ENCODE measurements around the gene C1QTNF12. TPM values are rescaled to one million over a fixed set of nuclear protein-coding genes. Genes with fewer than 3 reads are reported as not detected.

C1QTNF12 gene
- polyA plus RNA-seq, 1 of the 3 experiments (the other 2 are of a cell fraction), result 0.59 TPM

GRCh38 chr1:1259119-1259488 is 12.6 kb upstream of the C1QTNF12 start:
- ChIA-PET POLR2A (no interaction called here), CTCF (no interaction called here)
- no peaks in the 10 kb centered on the region for H3F3A ChIP-seq (replicated peaks; ENCODE audit: insufficient read depth)
- no peaks in the 10 kb centered on the region for H3K9me3 ChIP-seq
- H4K20me1 ChIP-seq (ENCODE audit: insufficient read depth), result peaks cover 28% of the 10 kb centered on the region
- no peak overlapping the region for H3K4me3 ChIP-seq (ENCODE audit: low read depth in 2 of 2, low read length in 1 of 2)
- H2AFZ ChIP-seq (ENCODE audit: low read depth), result no peak overlapping the region
- no peaks in the 10 kb centered on the region for H3K4me1 ChIP-seq (ENCODE audit: control insufficient read depth in 1 of 2, insufficient read depth in 2 of 2, low read depth in 1 of 2, low read length in 1 of 2)
- no peak overlapping the region for H3K9ac ChIP-seq
- H3K4me2 ChIP-seq, result no peak overlapping the region
- H3K36me3 ChIP-seq (replicated peaks in 1 of 2; ENCODE audit: control insufficient read depth in 1 of 2, insufficient read depth in 2 of 2, low read length in 1 of 2), result peaks cover 15 to 73% of the 10 kb centered on the region in 2 experiments
- no peak for DNase-seq
- no peaks in the 10 kb centered on the region for H3K27me3 ChIP-seq (ENCODE audit: insufficient read depth)
- no peak overlapping the region for H3K27ac ChIP-seq (ENCODE audit: low read depth in 2 of 2, low read length in 1 of 2)
- peaks cover 37% of the 10 kb centered on the region for H3K79me2 ChIP-seq (ENCODE audit: insufficient read depth)
- WGBS (ENCODE audit: low lambda C conversion rate), result 96% methylated on average over 19 of the region's 22 CpGs
- no peaks in the 10 kb centered on the region for H3K9me2 ChIP-seq
- TF ChIP-seq, protein P1, sequence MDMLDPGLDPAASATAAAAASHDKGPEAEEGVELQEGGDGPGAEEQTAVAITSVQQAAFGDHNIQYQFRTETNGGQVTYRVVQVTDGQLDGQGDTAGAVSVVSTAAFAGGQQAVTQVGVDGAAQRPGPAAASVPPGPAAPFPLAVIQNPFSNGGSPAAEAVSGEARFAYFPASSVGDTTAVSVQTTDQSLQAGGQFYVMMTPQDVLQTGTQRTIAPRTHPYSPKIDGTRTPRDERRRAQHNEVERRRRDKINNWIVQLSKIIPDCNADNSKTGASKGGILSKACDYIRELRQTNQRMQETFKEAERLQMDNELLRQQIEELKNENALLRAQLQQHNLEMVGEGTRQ (IDR thresholded peaks at IDR 0.05; ENCODE audit: borderline replicate concordance, low read depth, low read length), result no peak
- TF ChIP-seq EP300 (IDR thresholded peaks at IDR 0.05; ENCODE audit: borderline replicate concordance in 1 of 2, low read depth in 1 of 2, low read length in 1 of 2) (no peak), NRF1 (IDR thresholded peaks at IDR 0.05; ENCODE audit: low read depth, low read length) (no peak), SIN3A (IDR thresholded peaks at IDR 0.05; ENCODE audit: borderline replicate concordance, low read depth, low read length) (no peak), EZH2phosphoT487 (IDR thresholded peaks at IDR 0.05; ENCODE audit: borderline replicate concordance, low read depth) (no peak), FOXJ3 (CRISPR knock-in tag; IDR thresholded peaks at IDR 0.05) (no peak), FOXM1 (IDR thresholded peaks at IDR 0.05; ENCODE audit: low read depth) (no peak)

- H3K27ac ChIP-seq (ENCODE audit: low read depth in 2 of 2, low read length in 1 of 2), result no peak overlapping the region
- POLR2A ChIA-PET, result no interaction called here
Observed at GRCh38 chr1:1256956-1257871, 10.7 kb upstream of the C1QTNF12 start.

More at GRCh38 chr1:1256956-1257871, 10.7 kb upstream of the C1QTNF12 start:
- no peak overlapping the region for H3K9ac ChIP-seq
- TF ChIP-seq POLR2AphosphoS5 (IDR thresholded peaks at IDR 0.05; ENCODE audit: low read depth, low read length) (no peak), EZH2phosphoT487 (IDR thresholded peaks at IDR 0.05; ENCODE audit: borderline replicate concordance, low read depth) (no peak), YY1 (IDR thresholded peaks at IDR 0.05; ENCODE audit: low read depth) (no peak), EP300 (IDR thresholded peaks at IDR 0.05; ENCODE audit: borderline replicate concordance in 1 of 2, low read depth in 1 of 2, low read length in 1 of 2) (no peak), FOSL2 (IDR thresholded peaks at IDR 0.05; ENCODE audit: borderline replicate concordance, low read depth) (no peak), FOXM1 (IDR thresholded peaks at IDR 0.05; ENCODE audit: low read depth) (no peak), JUND (IDR thresholded peaks at IDR 0.05) (no peak), GATA2 (CRISPR knock-in tag; IDR thresholded peaks at IDR 0.05) (no peak), NFIC (IDR thresholded peaks at IDR 0.05; ENCODE audit: borderline replicate concordance) (no peak)
- no peaks in the 10 kb centered on the region for H3K27me3 ChIP-seq (ENCODE audit: insufficient read depth)
- H3K79me2 ChIP-seq (ENCODE audit: insufficient read depth), result peaks cover 18% of the 10 kb centered on the region; the same call in 1 of the 2 replicates
- H2AFZ ChIP-seq (ENCODE audit: low read depth), result no peak overlapping the region
- WGBS (ENCODE audit: low lambda C conversion rate), result 96% methylated on average over 26 of the region's 31 CpGs
- CTCF ChIA-PET, result interaction anchor here (1.0 to 1.4 kb wide), 2 partner anchors 14 to 135 kb away, joined by 3 to 5 read pairs; no protein-coding TSS in a partner anchor
- DNase-seq, result no peak
- H3K9me2 ChIP-seq, result no peaks in the 10 kb centered on the region
- no peak overlapping the region for H3K4me3 ChIP-seq (ENCODE audit: low read depth in 2 of 2, low read length in 1 of 2)
- H3K36me3 ChIP-seq (replicated peaks in 1 of 2; ENCODE audit: control insufficient read depth in 1 of 2, insufficient read depth in 2 of 2, low read length in 1 of 2), result peaks cover 0 to 64% of the 10 kb centered on the region in 2 experiments
- H4K20me1 ChIP-seq (ENCODE audit: insufficient read depth), result 0 out of 2 replicates have a peak, but pooled peaks cover 15% of the 10 kb centered on the region
- no peaks in the 10 kb centered on the region for H3K4me1 ChIP-seq (ENCODE audit: control insufficient read depth in 1 of 2, insufficient read depth in 2 of 2, low read depth in 1 of 2, low read length in 1 of 2)
- no peaks in the 10 kb centered on the region for H3K9me3 ChIP-seq
- no peak overlapping the region for H3K4me2 ChIP-seq
- H3F3A ChIP-seq (replicated peaks; ENCODE audit: insufficient read depth), result no peaks in the 10 kb centered on the region

Measured in SK-N-SH (cell line).